SK-N-SH (cell line): ENCODE measurements around the gene PLIN3. TPM values are rescaled to one million over a fixed set of nuclear protein-coding genes. Genes with fewer than 3 reads are reported as not detected.
"Not testable (repeated sequence)": the region's sequence is repeated elsewhere in the genome, so short reads cannot be mapped to it uniquely, and the experiment has no call there.

Experiments
- CTCF ChIA-PET: fragments of 300-600, 350-600 bp; formaldehyde crosslinking; extraction: SDS; loops from one replicate; lab custom pipeline; 2021; lab: Yijun Ruan, JAX
- POLR2A ChIA-PET: fragments of 350-600 bp; sonication (Branson Sonifier 250); formaldehyde crosslinking; extraction: SDS; loops from one replicate; lab custom pipeline; 2020; ENCODE audit warnings: antibody characterized with exemption, inconsistent platforms; lab: Yijun Ruan, JAX
- DNase-seq: peaks from one replicate; pipeline ENCODE4 v3.0.0; 2012
- H2AFZ ChIP-seq: fragments of 200-600 bp; sonication (generic); 2 replicates; pipeline ENCODE4 v1.8.1; 2016; ENCODE audit warnings: antibody characterized with exemption, mild to moderate bottlenecking, low read depth
- H3F3A ChIP-seq: fragments of 200-600 bp; sonication (generic); replicated peaks from 2 replicates; pipeline ENCODE3; 2016; ENCODE audit warnings: antibody characterized with exemption, mild to moderate bottlenecking; ENCODE audit not compliant: insufficient read depth
- H3K27ac ChIP-seq, 2 experiments: fragments of 200-500 bp in 1 of 2; fragments of 200-600 bp in 1 of 2; sonication (Bioruptor generic) in 1 of 2; sonication (generic), shearing (Covaris generic) in 1 of 2; 2 replicates each; pipeline versions ENCODE4 v1.5.1 to v1.6.1; 2014 to 2016; ENCODE audit warnings: low read depth in 2 of 2, inconsistent platforms in 1 of 2, low read length in 1 of 2, mild to moderate bottlenecking in 1 of 2, mixed read lengths in 1 of 2
- H3K27me3 ChIP-seq: fragments of 200-600 bp; sonication (generic), shearing (Covaris generic); 2 replicates; pipeline ENCODE4 v1.6.1; 2016; ENCODE audit warnings: mixed run types; ENCODE audit not compliant: insufficient read depth
- H3K36me3 ChIP-seq, 2 experiments: fragments of 200-500 bp in 1 of 2; fragments of 200-600 bp in 1 of 2; sonication (Bioruptor generic) in 1 of 2; sonication (generic) in 1 of 2; replicated peaks in 1 of 2; 2 replicates each; pipeline versions ENCODE3 to v1.5.1; 2014 to 2016; ENCODE audit warnings: low read length in 1 of 2, mild to moderate bottlenecking in 1 of 2; ENCODE audit not compliant: insufficient read depth in 2 of 2, control insufficient read depth in 1 of 2
- H3K4me1 ChIP-seq, 2 experiments: fragments of 200-500 bp in 1 of 2; fragments of 200-600 bp in 1 of 2; sonication (Bioruptor generic) in 1 of 2; sonication (generic), shearing (Covaris generic) in 1 of 2; 2 replicates each; pipeline versions ENCODE4 v1.5.1 to v1.6.1; 2014 to 2016; ENCODE audit warnings: low read depth in 1 of 2, low read length in 1 of 2, mixed run types in 1 of 2; ENCODE audit not compliant: insufficient read depth in 2 of 2, control insufficient read depth in 1 of 2
- H3K4me2 ChIP-seq: fragments of 200-600 bp; sonication (generic), shearing (Covaris generic); 2 replicates; pipeline ENCODE4 v1.6.1; 2017; ENCODE audit warnings: mixed run types
- H3K4me3 ChIP-seq, 2 experiments: fragments of 200-500 bp in 1 of 2; fragments of 200-600 bp in 1 of 2; sonication (Bioruptor generic) in 1 of 2; sonication (generic), shearing (Covaris generic) in 1 of 2; 2 replicates each; pipeline versions ENCODE4 v1.5.1 to v1.8.1; 2014 to 2016; ENCODE audit warnings: low read depth in 2 of 2, inconsistent platforms in 1 of 2, low read length in 1 of 2, mild to moderate bottlenecking in 1 of 2, mixed read lengths in 1 of 2, moderate library complexity in 1 of 2
- H3K79me2 ChIP-seq: fragments of 200-600 bp; sonication (generic); 2 replicates; pipeline ENCODE4 v1.8.1; 2017; ENCODE audit warnings: mild to moderate bottlenecking; ENCODE audit not compliant: insufficient read depth
- H3K9ac ChIP-seq: fragments of 200-600 bp; sonication (generic); 2 replicates; pipeline ENCODE4 v1.6.1; 2017; ENCODE audit warnings: mixed run types
- H3K9me2 ChIP-seq: fragments of 200-600 bp; sonication (generic); 2 replicates; pipeline ENCODE4 v1.6.1; 2017; ENCODE audit warnings: mixed run types
- H3K9me3 ChIP-seq: fragments of 200-600 bp; sonication (generic); 2 replicates; pipeline ENCODE4 v1.6.1; 2017; ENCODE audit warnings: mixed run types, mild to moderate bottlenecking, moderate library complexity
- H4K20me1 ChIP-seq: fragments of 200-600 bp; sonication (generic); 2 replicates; pipeline ENCODE4 v1.6.1; 2017; ENCODE audit warnings: mild to moderate bottlenecking, mixed run types; ENCODE audit not compliant: insufficient read depth
- CHD2 ChIP-seq: fragments of 150-350 bp; IDR thresholded peaks from 2 replicates; pipeline ENCODE4 v1.6.1; 2018; ENCODE audit warnings: low read length; ENCODE audit not compliant: partially characterized antibody
- ELF1 ChIP-seq: IDR thresholded peaks from 2 replicates; pipeline ENCODE4 v1.4.0; 2012
- IRF3 ChIP-seq: fragments of 150-350 bp; IDR thresholded peaks from 2 replicates; pipeline ENCODE4 v1.6.1; 2016; ENCODE audit warnings: mild to moderate bottlenecking, low read depth, low read length
- MEF2A ChIP-seq: IDR thresholded peaks from 2 replicates; pipeline ENCODE4 v1.4.0; 2012; ENCODE audit warnings: low read depth, borderline replicate concordance
- MXI1 ChIP-seq: IDR thresholded peaks from 2 replicates; pipeline ENCODE4 v1.6.1; 2012; ENCODE audit warnings: mild to moderate bottlenecking, low read depth, low read length, improper control_type of control experiment
- NFIC ChIP-seq: IDR thresholded peaks from 2 replicates; pipeline ENCODE4 v1.4.0; 2012; ENCODE audit warnings: borderline replicate concordance
- RCOR1 ChIP-seq: fragments of 150-350 bp; IDR thresholded peaks from 2 replicates; pipeline ENCODE4 v1.6.1; 2017; ENCODE audit warnings: antibody characterized with exemption, low read length
- SMC3 ChIP-seq: IDR thresholded peaks from 2 replicates; pipeline ENCODE4 v1.6.1; 2012; ENCODE audit warnings: low read depth, low read length, improper control_type of control experiment
- TCF12 ChIP-seq: IDR thresholded peaks from 2 replicates; pipeline ENCODE4 v1.4.0; 2012
- WGBS: methylation state at CpG from one replicate; pipeline ENCODE4 v1.1.6; 2017; ENCODE audit warnings: low lambda C conversion rate; 5-methylcytosine and 5-hydroxymethylcytosine counted together
- polyA plus RNA-seq, 3 experiments: library from polyadenylated mRNA; depleted of rRNA; stranded (reverse); fragments of >200 nt; gene quantifications; 2 replicates each; pipeline ENCODE4 v1.2.3, GENCODE V29; 2012

Gene PLIN3
- polyA plus RNA-seq, 1 of the 3 experiments (the other 2 are of a cell fraction): 129 TPM

- DNase-seq, H3K9me3 ChIP-seq, H3K36me3 ChIP-seq, H3K9ac ChIP-seq, H3F3A ChIP-seq, H2AFZ ChIP-seq, H3K4me1 ChIP-seq, H3K27me3 ChIP-seq, H3K4me2 ChIP-seq, POLR2A ChIA-PET, H3K4me3 ChIP-seq, H3K9me2 ChIP-seq, H3K79me2 ChIP-seq, CTCF ChIA-PET, H3K27ac ChIP-seq, H4K20me1 ChIP-seq: not testable (repeated sequence)
- WGBS: no CpG with 5 or more reads among the region's 6 CpGs
Observed at GRCh38 chr19:4887803-4888202, 20.3 kb upstream of the PLIN3 start.

- H3K9me2 ChIP-seq, H2AFZ ChIP-seq, H3K27me3 ChIP-seq, H3K79me2 ChIP-seq, H3K4me1 ChIP-seq, H3K4me2 ChIP-seq, H3K9me3 ChIP-seq, CTCF ChIA-PET, H3K4me3 ChIP-seq, DNase-seq, H3K36me3 ChIP-seq, H3K27ac ChIP-seq, H4K20me1 ChIP-seq, H3K9ac ChIP-seq, H3F3A ChIP-seq: not testable (repeated sequence)
- 100% methylated on average over 4 of the region's 6 CpGs for WGBS
- POLR2A ChIA-PET: interaction anchor here (0.6 kb wide), 1 partner anchor 86 kb away, joined by 3 read pairs; no protein-coding TSS in a partner anchor
Observed at GRCh38 chr19:4884993-4885392, 17.5 kb upstream of the PLIN3 start.

GRCh38 chr19:4882874-4883273 lies 15.4 kb upstream of the PLIN3 start:
- H3K9me3 ChIP-seq, H3K79me2 ChIP-seq, H3K27ac ChIP-seq, H3K9ac ChIP-seq, H4K20me1 ChIP-seq, H3K36me3 ChIP-seq, H3K27me3 ChIP-seq, H3K4me2 ChIP-seq, DNase-seq, H3K4me1 ChIP-seq, POLR2A ChIA-PET, H2AFZ ChIP-seq, H3K4me3 ChIP-seq, H3K9me2 ChIP-seq, H3F3A ChIP-seq: not testable (repeated sequence)
- 85% methylated on average over 6 of the region's 6 CpGs for WGBS
- CTCF ChIA-PET: interaction anchor here (1.2 to 1.5 kb wide), 3 partner anchors 14 to 149 kb away, joined by 3 to 4 read pairs (median 3); no protein-coding TSS in a partner anchor

GRCh38 chr19:4879041-4879440 lies 11.6 kb upstream of the PLIN3 start:
- Histone ChIP-seq H2AFZ (no peak overlapping the region), H3K4me3 (no peak overlapping the region), H3K36me3 (no peaks in the 10 kb centered on the region), H3K27ac (no peak overlapping the region), H3K79me2 (no peaks in the 10 kb centered on the region), H3K27me3 (no peaks in the 10 kb centered on the region), H4K20me1 (no peaks in the 10 kb centered on the region), H3K9ac (no peak overlapping the region), H3K4me1 (no peaks in the 10 kb centered on the region; a peak in 1 of 4 replicates), H3K9me2 (no peaks in the 10 kb centered on the region), H3K9me3 (no peaks in the 10 kb centered on the region), H3F3A (no peaks in the 10 kb centered on the region), H3K4me2 (no peak overlapping the region)
- TF ChIP-seq SMC3 (no peak), MXI1 (no peak), ELF1 (no peak), MEF2A (no peak), NFIC (no peak), IRF3 (no peak), TCF12 (no peak), CHD2 (no peak), RCOR1 (no peak)
- WGBS: 91% methylated on average over 11 of the region's 11 CpGs
- no peak for DNase-seq
- ChIA-PET CTCF (interaction anchor here (0.7 to 1.8 kb wide), 3 partner anchors 11 to 32 kb away, joined by 3 to 6 read pairs (median 4); partner anchors contain the start of gene PLIN3), POLR2A (no interaction called here)
